SK-N-SH (cell line): ENCODE measurements around the gene CSNK1E. TPM values are rescaled to one million over a fixed set of nuclear protein-coding genes. Genes with fewer than 3 reads are reported as not detected.

Experiments used
- CTCF ChIA-PET: fragments of 300-600, 350-600 bp; formaldehyde crosslinking; extraction: SDS; loops from one replicate; lab custom pipeline; 2021; lab: Yijun Ruan, JAX
- POLR2A ChIA-PET: fragments of 350-600 bp; sonication (Branson Sonifier 250); formaldehyde crosslinking; extraction: SDS; loops from one replicate; lab custom pipeline; 2020; ENCODE audit warnings: antibody characterized with exemption, inconsistent platforms; lab: Yijun Ruan, JAX
- DNase-seq: peaks from one replicate; pipeline ENCODE4 v3.0.0; 2012
- H2AFZ ChIP-seq: fragments of 200-600 bp; sonication (generic); 2 replicates; pipeline ENCODE4 v1.8.1; 2016; ENCODE audit warnings: antibody characterized with exemption, mild to moderate bottlenecking, low read depth
- H3F3A ChIP-seq: fragments of 200-600 bp; sonication (generic); replicated peaks from 2 replicates; pipeline ENCODE3; 2016; ENCODE audit warnings: antibody characterized with exemption, mild to moderate bottlenecking; ENCODE audit not compliant: insufficient read depth
- H3K27ac ChIP-seq, 2 experiments: fragments of 200-500 bp in 1 of 2; fragments of 200-600 bp in 1 of 2; sonication (Bioruptor generic) in 1 of 2; sonication (generic), shearing (Covaris generic) in 1 of 2; 2 replicates each; pipeline versions ENCODE4 v1.5.1 to v1.6.1; 2014 to 2016; ENCODE audit warnings: low read depth in 2 of 2, inconsistent platforms in 1 of 2, low read length in 1 of 2, mild to moderate bottlenecking in 1 of 2, mixed read lengths in 1 of 2
- H3K27me3 ChIP-seq: fragments of 200-600 bp; sonication (generic), shearing (Covaris generic); 2 replicates; pipeline ENCODE4 v1.6.1; 2016; ENCODE audit warnings: mixed run types; ENCODE audit not compliant: insufficient read depth
- H3K36me3 ChIP-seq, 2 experiments: fragments of 200-500 bp in 1 of 2; fragments of 200-600 bp in 1 of 2; sonication (Bioruptor generic) in 1 of 2; sonication (generic) in 1 of 2; replicated peaks in 1 of 2; 2 replicates each; pipeline versions ENCODE3 to v1.5.1; 2014 to 2016; ENCODE audit warnings: low read length in 1 of 2, mild to moderate bottlenecking in 1 of 2; ENCODE audit not compliant: insufficient read depth in 2 of 2, control insufficient read depth in 1 of 2
- H3K4me1 ChIP-seq, 2 experiments: fragments of 200-500 bp in 1 of 2; fragments of 200-600 bp in 1 of 2; sonication (Bioruptor generic) in 1 of 2; sonication (generic), shearing (Covaris generic) in 1 of 2; 2 replicates each; pipeline versions ENCODE4 v1.5.1 to v1.6.1; 2014 to 2016; ENCODE audit warnings: low read depth in 1 of 2, low read length in 1 of 2, mixed run types in 1 of 2; ENCODE audit not compliant: insufficient read depth in 2 of 2, control insufficient read depth in 1 of 2
- H3K4me2 ChIP-seq: fragments of 200-600 bp; sonication (generic), shearing (Covaris generic); 2 replicates; pipeline ENCODE4 v1.6.1; 2017; ENCODE audit warnings: mixed run types
- H3K4me3 ChIP-seq, 2 experiments: fragments of 200-500 bp in 1 of 2; fragments of 200-600 bp in 1 of 2; sonication (Bioruptor generic) in 1 of 2; sonication (generic), shearing (Covaris generic) in 1 of 2; 2 replicates each; pipeline versions ENCODE4 v1.5.1 to v1.8.1; 2014 to 2016; ENCODE audit warnings: low read depth in 2 of 2, inconsistent platforms in 1 of 2, low read length in 1 of 2, mild to moderate bottlenecking in 1 of 2, mixed read lengths in 1 of 2, moderate library complexity in 1 of 2
- H3K79me2 ChIP-seq: fragments of 200-600 bp; sonication (generic); 2 replicates; pipeline ENCODE4 v1.8.1; 2017; ENCODE audit warnings: mild to moderate bottlenecking; ENCODE audit not compliant: insufficient read depth
- H3K9ac ChIP-seq: fragments of 200-600 bp; sonication (generic); 2 replicates; pipeline ENCODE4 v1.6.1; 2017; ENCODE audit warnings: mixed run types
- H3K9me2 ChIP-seq: fragments of 200-600 bp; sonication (generic); 2 replicates; pipeline ENCODE4 v1.6.1; 2017; ENCODE audit warnings: mixed run types
- H3K9me3 ChIP-seq: fragments of 200-600 bp; sonication (generic); 2 replicates; pipeline ENCODE4 v1.6.1; 2017; ENCODE audit warnings: mixed run types, mild to moderate bottlenecking, moderate library complexity
- H4K20me1 ChIP-seq: fragments of 200-600 bp; sonication (generic); 2 replicates; pipeline ENCODE4 v1.6.1; 2017; ENCODE audit warnings: mild to moderate bottlenecking, mixed run types; ENCODE audit not compliant: insufficient read depth
- EP300 ChIP-seq, 2 experiments: IDR thresholded peaks; 2 replicates each; pipeline versions ENCODE4 v1.4.0 to v1.6.1; 2012; ENCODE audit warnings: borderline replicate concordance in 1 of 2, low read depth in 1 of 2, low read length in 1 of 2
- FOSL2 ChIP-seq: IDR thresholded peaks from 2 replicates; pipeline ENCODE4 v1.4.0; 2012; ENCODE audit warnings: low read depth, mild to moderate bottlenecking, moderate library complexity, borderline replicate concordance
- FOXJ3 ChIP-seq: sonication (generic); formaldehyde crosslinking; IDR thresholded peaks from 2 replicates; pipeline ENCODE4 v1.5.1; 2020; ENCODE audit warnings: mild to moderate bottlenecking, missing genetic modification reagents
- GABPA ChIP-seq: IDR thresholded peaks from 2 replicates; pipeline ENCODE4 v1.4.0; 2012; ENCODE audit warnings: low read depth, mild to moderate bottlenecking
- GATA2 ChIP-seq: sonication (generic); formaldehyde crosslinking; IDR thresholded peaks from 2 replicates; pipeline ENCODE4 v1.5.0; 2020; ENCODE audit warnings: mild to moderate bottlenecking, missing genetic modification reagents
- IRF3 ChIP-seq: fragments of 150-350 bp; IDR thresholded peaks from 2 replicates; pipeline ENCODE4 v1.6.1; 2016; ENCODE audit warnings: mild to moderate bottlenecking, low read depth, low read length
- JUND ChIP-seq: IDR thresholded peaks from 2 replicates; pipeline ENCODE4 v1.4.0; 2012
- MEF2A ChIP-seq: IDR thresholded peaks from 2 replicates; pipeline ENCODE4 v1.4.0; 2012; ENCODE audit warnings: low read depth, borderline replicate concordance
- NRF1 ChIP-seq: IDR thresholded peaks from 2 replicates; pipeline ENCODE4 v1.6.1; 2012; ENCODE audit warnings: low read depth, mild to moderate bottlenecking, low read length
- RAD21 ChIP-seq: IDR thresholded peaks from 2 replicates; pipeline ENCODE4 v1.6.1; 2012; ENCODE audit warnings: mild to moderate bottlenecking, low read length
- RFX5 ChIP-seq: IDR thresholded peaks from 2 replicates; pipeline ENCODE4 v1.6.1; 2012; ENCODE audit warnings: mild to moderate bottlenecking, improper control_type of control experiment, low read length
- RXRA ChIP-seq: IDR thresholded peaks from 2 replicates; pipeline ENCODE4 v1.4.0; 2012; ENCODE audit warnings: low read depth, mild to moderate bottlenecking, borderline replicate concordance
- TEAD4 ChIP-seq: IDR thresholded peaks from 2 replicates; pipeline ENCODE4 v1.4.0; 2012; ENCODE audit warnings: mild to moderate bottlenecking, borderline replicate concordance; ENCODE audit not compliant: insufficient read depth
- YY1 ChIP-seq: IDR thresholded peaks from 2 replicates; pipeline ENCODE4 v1.4.0; 2012; ENCODE audit warnings: low read depth, mild to moderate bottlenecking
- ZBTB33 ChIP-seq: IDR thresholded peaks from 2 replicates; pipeline ENCODE4 v1.4.0; 2012; ENCODE audit warnings: low read depth, borderline replicate concordance
- WGBS: methylation state at CpG from one replicate; pipeline ENCODE4 v1.1.6; 2017; ENCODE audit warnings: low lambda C conversion rate; 5-methylcytosine and 5-hydroxymethylcytosine counted together
- polyA plus RNA-seq, 3 experiments: library from polyadenylated mRNA; depleted of rRNA; stranded (reverse); fragments of >200 nt; gene quantifications; 2 replicates each; pipeline ENCODE4 v1.2.3, GENCODE V29; 2012

Gene CSNK1E
- polyA plus RNA-seq, 1 of the 3 experiments (the other 2 are of a cell fraction), result 130 TPM

- no peak for DNase-seq
- no peak overlapping the region for H3K4me2 ChIP-seq
- ChIA-PET CTCF (interaction anchor here (1.6 kb wide), 1 partner anchor 224 kb away, joined by 4 read pairs; no protein-coding TSS in a partner anchor), POLR2A (no interaction called here)
- no peaks in the 10 kb centered on the region for H4K20me1 ChIP-seq
- H3K9me2 ChIP-seq, result no peaks in the 10 kb centered on the region
- H3K27me3 ChIP-seq, result no peaks in the 10 kb centered on the region
- no peaks in the 10 kb centered on the region for H3K4me1 ChIP-seq
- H3K4me3 ChIP-seq, result no peak overlapping the region
- no peak overlapping the region for H3K9ac ChIP-seq
- no peaks in the 10 kb centered on the region for H3K36me3 ChIP-seq
- H3F3A ChIP-seq, result no peaks in the 10 kb centered on the region
- no peaks in the 10 kb centered on the region for H3K79me2 ChIP-seq
- no peak overlapping the region for H3K27ac ChIP-seq
- WGBS, result 75% methylated on average over 8 of the region's 14 CpGs
- H2AFZ ChIP-seq, result no peak overlapping the region
- H3K9me3 ChIP-seq, result no peaks in the 10 kb centered on the region
- TF ChIP-seq JUND (no peak), TEAD4 (no peak), IRF3 (no peak), GATA2 (no peak), GABPA (no peak), RXRA (no peak), ZBTB33 (no peak), MEF2A (no peak), YY1 (no peak), NRF1 (no peak), FOXJ3 (no peak), RAD21 (no peak), RFX5 (no peak), FOSL2 (no peak), EP300 (IDR thresholded peaks at IDR 0.05; ENCODE audit: borderline replicate concordance in 1 of 2, low read depth in 1 of 2, low read length in 1 of 2) (no peak)
- TF ChIP-seq, all 33 proteins: peak for 0
Observed at GRCh38 chr22:38347944-38348750, 30.9 kb upstream of the CSNK1E start.
